Mesenchymal stem cell (in vitro differentiated cells and primary cell): ENCODE results near the gene ITGB7.

Experiments
- DNase-seq: peaks from one replicate; pipeline ENCODE4 v3.0.0-alpha.2; 2013
- H2AFZ ChIP-seq: one replicate; pipeline ENCODE4 v1.6.1; 2013; ENCODE audit warnings: low read depth, mild to moderate bottlenecking, control low read depth, inconsistent platforms, low read length, moderate library complexity
- H2AK5ac ChIP-seq: 2 replicates; pipeline ENCODE4 v1.6.1; 2013; ENCODE audit warnings: low read length, moderate library complexity, mild to moderate bottlenecking, inconsistent platforms; ENCODE audit not compliant: severe bottlenecking
- H2BK120ac ChIP-seq: one replicate; pipeline ENCODE4 v1.6.1; 2013; ENCODE audit warnings: low read depth, mild to moderate bottlenecking, inconsistent platforms, low read length, moderate library complexity
- H2BK12ac ChIP-seq, 2 experiments: one replicate each; pipeline ENCODE4 v1.6.1; 2013; ENCODE audit warnings: inconsistent platforms in 2 of 2, low read length in 2 of 2, mild to moderate bottlenecking in 2 of 2, moderate library complexity in 2 of 2, control low read depth in 1 of 2
- H2BK15ac ChIP-seq: one replicate; pipeline ENCODE4 v1.6.1; 2013; ENCODE audit warnings: mild to moderate bottlenecking, low read depth, inconsistent platforms; ENCODE audit not compliant: poor library complexity, severe bottlenecking
- H2BK5ac ChIP-seq: 2 replicates; pipeline ENCODE4 v1.6.1; 2013; ENCODE audit warnings: low read depth, mild to moderate bottlenecking, low read length, control low read depth, inconsistent platforms; ENCODE audit not compliant: poor library complexity, severe bottlenecking
- H3K14ac ChIP-seq, 2 experiments: one replicate each; pipeline ENCODE4 v1.6.1; 2013; ENCODE audit warnings: inconsistent platforms in 2 of 2, low read length in 2 of 2, control low read depth in 1 of 2, mild to moderate bottlenecking in 1 of 2, moderate library complexity in 1 of 2
- H3K18ac ChIP-seq, 2 experiments: one replicate each; pipeline ENCODE4 v1.6.1; 2013; ENCODE audit warnings: inconsistent platforms in 2 of 2, low read length in 2 of 2, control low read depth in 1 of 2, low read depth in 1 of 2, mild to moderate bottlenecking in 1 of 2
- H3K23ac ChIP-seq, 2 experiments: one replicate each; pipeline ENCODE4 v1.6.1; 2013; ENCODE audit warnings: inconsistent platforms in 2 of 2, low read length in 2 of 2, mild to moderate bottlenecking in 2 of 2, moderate library complexity in 2 of 2, control low read depth in 1 of 2
- H3K27ac ChIP-seq: 2 replicates; pipeline ENCODE4 v1.5.1; 2013; ENCODE audit warnings: mild to moderate bottlenecking, moderate library complexity, low read length, control low read depth, inconsistent platforms; ENCODE audit not compliant: poor library complexity, severe bottlenecking
- H3K27me3 ChIP-seq, 2 experiments: 2 replicates each; pipeline versions ENCODE4 v1.6.1 to v1.7.0; 2013; ENCODE audit warnings: low read length in 2 of 2, mild to moderate bottlenecking in 2 of 2, moderate library complexity in 2 of 2, control low read depth in 1 of 2, inconsistent platforms in 1 of 2; ENCODE audit not compliant: control insufficient read depth in 1 of 2, insufficient read depth in 1 of 2
- H3K36me3 ChIP-seq, 2 experiments: 2 replicates each; pipeline versions ENCODE4 v1.6.1 to v1.7.0; 2013; ENCODE audit warnings: low read length in 2 of 2, control low read depth in 1 of 2, inconsistent platforms in 1 of 2, low read depth in 1 of 2, mild to moderate bottlenecking in 1 of 2; ENCODE audit not compliant: insufficient read depth in 2 of 2, control insufficient read depth in 1 of 2
- H3K4ac ChIP-seq, 2 experiments: one replicate each; pipeline ENCODE4 v1.6.1; 2013; ENCODE audit warnings: inconsistent platforms in 2 of 2, low read length in 2 of 2, mild to moderate bottlenecking in 2 of 2, moderate library complexity in 2 of 2, control low read depth in 1 of 2, low read depth in 1 of 2
- H3K4me1 ChIP-seq: 2 replicates; pipeline ENCODE4 v1.6.1; 2013; ENCODE audit warnings: low read depth, low read length, control low read depth; ENCODE audit not compliant: control insufficient read depth, insufficient read depth
- H3K4me2 ChIP-seq: 2 replicates; pipeline ENCODE4 v1.6.1; 2013; ENCODE audit warnings: low read length, mild to moderate bottlenecking, inconsistent platforms; ENCODE audit not compliant: poor library complexity, severe bottlenecking
- H3K4me3 ChIP-seq, 2 experiments: 2 replicates each; pipeline versions ENCODE4 v1.5.1 to v1.7.0; 2013; ENCODE audit warnings: low read length in 2 of 2, mild to moderate bottlenecking in 2 of 2, control low read depth in 1 of 2, low read depth in 1 of 2; ENCODE audit not compliant: insufficient read depth in 1 of 2
- H3K79me1 ChIP-seq: replicated peaks from 2 replicates; pipeline ENCODE4 v1.6.1; 2013; ENCODE audit warnings: mild to moderate bottlenecking, control low read depth, low read length, inconsistent platforms; ENCODE audit not compliant: poor library complexity, severe bottlenecking
- H3K9ac ChIP-seq: 2 replicates; pipeline ENCODE4 v1.7.0; 2013; ENCODE audit warnings: mild to moderate bottlenecking, low read length, moderate library complexity
- H3K9me3 ChIP-seq: 2 replicates; pipeline ENCODE4 v1.7.0; 2013; ENCODE audit warnings: mild to moderate bottlenecking, low read length; ENCODE audit not compliant: control insufficient read depth
- H4K8ac ChIP-seq: one replicate; pipeline ENCODE4 v1.6.1; 2013; ENCODE audit warnings: inconsistent platforms, mild to moderate bottlenecking, low read length, moderate library complexity
- H4K91ac ChIP-seq: one replicate; pipeline ENCODE4 v1.6.1; 2013; ENCODE audit warnings: mild to moderate bottlenecking, low read length, inconsistent platforms
- WGBS: methylation state at CpG from one replicate; pipeline ENCODE4 v1.1.7; 2013; ENCODE audit warnings: mixed read lengths; 5-methylcytosine and 5-hydroxymethylcytosine counted together

Gene ITGB7

DNA sequence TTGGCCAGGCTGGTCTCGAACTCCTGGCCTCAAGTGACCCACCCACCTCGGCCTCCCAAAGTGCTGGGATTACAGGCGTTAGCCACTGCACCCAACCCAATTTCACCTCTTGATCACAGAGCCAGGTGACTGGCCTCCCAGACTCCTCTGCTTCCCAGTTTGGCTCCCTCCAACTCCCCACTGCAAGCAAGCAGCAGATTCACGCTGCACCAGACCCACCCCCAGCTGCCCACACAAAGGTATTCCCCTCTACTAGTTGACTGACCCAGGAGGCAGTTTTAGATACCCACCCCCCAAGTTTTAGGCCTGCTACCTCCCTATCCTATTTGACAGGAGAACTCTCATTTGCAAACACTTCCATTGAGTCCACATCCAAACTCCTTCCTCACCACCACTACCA lies 19.8 kb upstream of the ITGB7 start:
- no peak overlapping the region for H2AFZ ChIP-seq
- H3K79me1 ChIP-seq = peaks cover 8% of the 10 kb centered on the region
- no peak for DNase-seq
- H3K4me2 ChIP-seq = no peak overlapping the region
- no peak overlapping the region for H3K23ac ChIP-seq
- no peak overlapping the region for H3K4me3 ChIP-seq
- H2BK12ac ChIP-seq = no peak overlapping the region
- no peaks in the 10 kb centered on the region for H3K27me3 ChIP-seq
- no peak overlapping the region for H3K9ac ChIP-seq
- H3K14ac ChIP-seq = no peak overlapping the region
- WGBS = 96% methylated on average over 4 of the region's 4 CpGs
- H4K8ac ChIP-seq = no peak overlapping the region
- no peak overlapping the region for H4K91ac ChIP-seq
- peaks cover 37% of the 10 kb centered on the region for H3K4me1 ChIP-seq
- H3K27ac ChIP-seq = no peak overlapping the region
- no peak overlapping the region for H3K4ac ChIP-seq
- peak overlapping the region; percentile 33 for H2BK15ac ChIP-seq
- H3K36me3 ChIP-seq = peaks cover 13 to 18% of the 10 kb centered on the region in 2 experiments
- H2BK5ac ChIP-seq = no peak overlapping the region
- H3K9me3 ChIP-seq = no peaks in the 10 kb centered on the region
- H3K18ac ChIP-seq = no peak overlapping the region
- H2AK5ac ChIP-seq = no peak overlapping the region
- no peak overlapping the region for H2BK120ac ChIP-seq

DNA sequence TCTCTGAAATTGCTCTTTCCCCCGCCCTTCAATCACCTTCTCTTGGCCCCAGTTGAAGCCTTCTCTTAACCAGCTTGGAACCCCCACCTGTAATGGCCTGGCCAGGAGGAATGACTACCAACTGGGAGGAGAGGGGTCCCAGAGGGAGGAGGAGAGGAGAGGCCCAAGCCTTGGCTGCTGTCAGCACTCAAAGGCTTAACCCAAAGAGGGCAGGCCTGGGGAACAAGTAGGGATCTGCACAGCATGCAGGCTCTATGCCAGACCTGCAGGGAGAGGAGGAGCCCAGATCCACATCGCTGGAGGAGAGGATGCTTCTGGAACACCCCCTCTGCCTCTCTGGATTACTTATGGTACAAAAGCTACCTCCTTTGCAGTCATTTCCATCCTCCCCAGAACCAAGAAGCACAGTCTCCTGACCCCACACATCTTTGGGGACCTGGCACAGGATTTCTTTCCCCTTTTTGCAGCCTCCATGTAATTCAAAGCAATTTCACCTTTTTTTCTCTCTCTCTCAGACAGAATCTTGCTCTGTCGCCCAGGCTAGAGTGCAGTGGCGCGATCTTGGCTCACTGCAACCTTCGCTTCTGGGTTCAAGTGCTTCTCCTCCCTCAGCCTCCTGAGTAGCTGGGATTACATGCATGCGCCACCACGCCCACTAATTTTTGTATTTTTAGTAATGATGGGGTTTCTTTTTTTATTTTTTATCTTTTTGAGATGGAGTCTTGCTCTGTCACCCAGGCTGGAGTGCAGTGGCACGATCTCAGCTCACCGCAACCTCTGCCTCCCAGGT lies 18.8 kb upstream of the ITGB7 start:
- Histone ChIP-seq H3K18ac (no peak overlapping the region), H3K14ac (no peak overlapping the region), H3K4me3 (no peak overlapping the region), H2AFZ (no peak overlapping the region), H3K27me3 (no peaks in the 10 kb centered on the region), H3K4ac (no peak overlapping the region), H3K23ac (no peak overlapping the region), H3K27ac (no peak overlapping the region), H3K79me1 (peaks cover 1% of the 10 kb centered on the region), H2BK15ac (no peak overlapping the region), H2BK120ac (no peak overlapping the region), H4K8ac (no peak overlapping the region), H3K9ac (no peak overlapping the region), H4K91ac (no peak overlapping the region), H2AK5ac (no peak overlapping the region), H2BK5ac (no peak overlapping the region), H2BK12ac (no peak overlapping the region), H3K9me3 (no peaks in the 10 kb centered on the region), H3K4me2 (no peak overlapping the region), H3K4me1 (peaks cover 30% of the 10 kb centered on the region), H3K36me3 (peaks cover 13 to 18% of the 10 kb centered on the region in 2 experiments)
- WGBS = 93% methylated on average over 9 of the region's 10 CpGs
- no peak for DNase-seq

DNA sequence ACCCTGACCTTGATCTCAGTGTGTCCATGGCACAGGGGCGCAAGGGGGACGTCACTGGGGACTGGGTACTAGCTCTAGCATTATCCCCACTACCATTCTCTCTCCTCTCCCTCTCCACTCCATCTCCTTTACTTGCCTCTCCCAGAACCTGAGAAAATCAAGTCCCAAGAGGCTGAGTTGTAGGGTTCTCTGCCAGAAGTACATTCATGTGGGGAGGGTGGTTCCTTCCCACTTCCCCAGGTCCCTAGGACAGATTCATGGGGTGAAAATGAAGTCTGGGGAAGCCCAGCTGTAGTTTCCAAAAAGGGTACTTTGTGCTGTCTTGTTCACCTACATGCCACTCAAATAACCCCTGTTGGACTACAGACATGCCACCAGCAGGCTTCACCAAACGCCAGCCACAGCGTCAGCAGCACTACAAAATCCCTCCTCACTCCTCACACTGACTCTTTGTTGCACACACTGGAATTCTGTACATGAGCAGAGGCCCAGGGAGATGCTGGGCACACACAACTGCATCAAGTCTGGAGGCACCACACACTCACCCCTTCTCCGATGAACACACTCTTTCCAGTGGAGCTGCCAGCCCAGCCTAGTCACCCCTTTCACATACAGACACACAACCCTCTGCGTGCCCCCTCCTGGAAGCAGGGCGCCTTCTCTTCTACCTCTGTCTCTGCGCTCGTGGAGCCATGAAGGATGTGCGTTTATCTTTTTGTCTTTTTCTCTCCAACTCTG lies 18.0 kb upstream of the ITGB7 start:
- Histone ChIP-seq H3K4me3 (no peak overlapping the region), H2BK12ac (peak overlapping the region in 1 of 2 experiments; percentile 77), H3K18ac (peak overlapping the region in 1 of 2 experiments; percentile 52), H3K4me2 (no peak overlapping the region), H3K79me1 (no peaks in the 10 kb centered on the region), H3K14ac (peak overlapping the region in 1 of 2 experiments; percentile 44), H3K4ac (no peak overlapping the region), H2BK15ac (peak overlapping the region; percentile 17), H3K23ac (no peak overlapping the region), H2BK120ac (no peak overlapping the region), H3K9me3 (no peaks in the 10 kb centered on the region), H3K27me3 (no peaks in the 10 kb centered on the region), H4K8ac (peak overlapping the region; percentile 13), H3K27ac (no peak overlapping the region), H4K91ac (peak overlapping the region; percentile 40), H2AFZ (no peak overlapping the region), H3K9ac (peak overlapping the region; percentile 27), H2AK5ac (no peak overlapping the region), H3K36me3 (peaks cover 13% of the 10 kb centered on the region in 2 experiments), H3K4me1 (peaks cover 23% of the 10 kb centered on the region), H2BK5ac (no peak overlapping the region)
- 89% methylated on average over 10 of the region's 10 CpGs for WGBS
- no peak for DNase-seq
